ENCODE data around the gene ELOVL4.

The ELOVL4 gene

GRCh38 chr6:79947191-79948186 is at the start of gene ELOVL4:
Gene ELOVL4 (minus strand): TSS chr6:79947553. CDS start chr6:79947279, 274 bp downstream.
- in situ Hi-C loops (cut with HindIII; ENCODE audit: low sequenced_read_pairs): no loop called here

GRCh38 chr6:79993911-79994309 is 46.6 kb upstream of the ELOVL4 start:
- in situ Hi-C loops (cut with HindIII; ENCODE audit: low sequenced_read_pairs): no loop called here

- in situ Hi-C loops (cut with HindIII; ENCODE audit: low sequenced_read_pairs): no loop called here
Observed at GRCh38 chr6:79993012-79993910, 45.9 kb upstream of the ELOVL4 start.

GRCh38 chr6:79989641-79990040 is 42.3 kb upstream of the ELOVL4 start:
- in situ Hi-C loops (cut with HindIII; ENCODE audit: low sequenced_read_pairs): no loop called here

GRCh38 chr6:79985128-79985527 is 37.8 kb upstream of the ELOVL4 start:
- in situ Hi-C loops (cut with HindIII; ENCODE audit: low sequenced_read_pairs): no loop called here

- in situ Hi-C loops (cut with HindIII; ENCODE audit: low sequenced_read_pairs): no loop called here
Observed at GRCh38 chr6:79984261-79984660, 36.9 kb upstream of the ELOVL4 start.

- in situ Hi-C loops (cut with HindIII; ENCODE audit: low sequenced_read_pairs): no loop called here
Observed at GRCh38 chr6:79981652-79982051, 34.3 kb upstream of the ELOVL4 start.

- in situ Hi-C loops (cut with HindIII; ENCODE audit: low sequenced_read_pairs): no loop called here
Observed at GRCh38 chr6:79971193-79971592, 23.8 kb upstream of the ELOVL4 start.

GRCh38 chr6:79969784-79970183 is 22.4 kb upstream of the ELOVL4 start:
- in situ Hi-C loops (cut with HindIII; ENCODE audit: low sequenced_read_pairs): no loop called here

GRCh38 chr6:79967178-79967577 is 19.8 kb upstream of the ELOVL4 start:
- in situ Hi-C loops (cut with HindIII; ENCODE audit: low sequenced_read_pairs): no loop called here

GRCh38 chr6:79964607-79965081 is 17.3 kb upstream of the ELOVL4 start:
- in situ Hi-C loops (cut with HindIII; ENCODE audit: low sequenced_read_pairs): no loop called here

- in situ Hi-C loops (cut with HindIII; ENCODE audit: low sequenced_read_pairs): no loop called here
Observed at GRCh38 chr6:79954849-79955248, 7.5 kb upstream of the ELOVL4 start.

- in situ Hi-C loops (cut with HindIII; ENCODE audit: low sequenced_read_pairs): no loop called here
Observed at GRCh38 chr6:79949233-79949632, 1.9 kb upstream of the ELOVL4 start.

GRCh38 chr6:79946272-79947190 is 822 bp downstream of the ELOVL4 start:
- in situ Hi-C loops (cut with HindIII; ENCODE audit: low sequenced_read_pairs): no loop called here

GRCh38 chr6:79943133-79943532 is 4.2 kb downstream of the ELOVL4 start:
- in situ Hi-C loops (cut with HindIII; ENCODE audit: low sequenced_read_pairs): no loop called here

GRCh38 chr6:79941489-79942151 is 5.7 kb downstream of the ELOVL4 start:
- in situ Hi-C loops (cut with HindIII; ENCODE audit: low sequenced_read_pairs): no loop called here

GRCh38 chr6:79928478-79928998 is 18.8 kb downstream of the ELOVL4 start:
- in situ Hi-C loops (cut with HindIII; ENCODE audit: low sequenced_read_pairs): no loop called here

- in situ Hi-C loops (cut with HindIII; ENCODE audit: low sequenced_read_pairs): no loop called here
Observed at GRCh38 chr6:79927758-79928157, 19.6 kb downstream of the ELOVL4 start.

GRCh38 chr6:79923270-79923669 is 24.1 kb downstream of the ELOVL4 start:
- in situ Hi-C loops (cut with HindIII; ENCODE audit: low sequenced_read_pairs): no loop called here

Data from endothelial cell of hepatic sinusoid (primary cell).